SK-N-MC (cell line): ENCODE measurements around the gene PABPN1L.

ENCODE experiments used
- EZH2 ChIP-seq: fragments of 200-600 bp; sonication (generic); IDR thresholded peaks from one replicate; pipeline ENCODE4 v1.6.1; 2017; ENCODE audit warnings: antibody characterized with exemption
- FOXP2 ChIP-seq: optimal IDR thresholded peaks from 2 replicates; pipeline ENCODE3; 2011; ENCODE audit warnings: mild to moderate bottlenecking, moderate library complexity; ENCODE audit not compliant: insufficient read depth; ENCODE audit errors: extremely low read length, control extremely low read depth
- POLR2AphosphoS5 ChIP-seq: IDR thresholded peaks from 2 replicates; pipeline ENCODE4 v1.6.1; 2012; ENCODE audit warnings: mild to moderate bottlenecking, low read depth, low read length, borderline replicate concordance

- TF ChIP-seq EZH2 = no peak
- no peak for TF ChIP-seq POLR2AphosphoS5
- TF ChIP-seq FOXP2 = no peak
Observed at GRCh38 chr16:88914750-88915368, 48.4 kb upstream of the PABPN1L start.
